AG08396 (cell line): ENCODE results near the gene FUS.

Experiments used
- DNase-seq: peaks from one replicate; pipeline ENCODE4 v3.0.0; 2012; ENCODE audit warnings: low spot score, mixed read lengths

Gene FUS

DNA sequence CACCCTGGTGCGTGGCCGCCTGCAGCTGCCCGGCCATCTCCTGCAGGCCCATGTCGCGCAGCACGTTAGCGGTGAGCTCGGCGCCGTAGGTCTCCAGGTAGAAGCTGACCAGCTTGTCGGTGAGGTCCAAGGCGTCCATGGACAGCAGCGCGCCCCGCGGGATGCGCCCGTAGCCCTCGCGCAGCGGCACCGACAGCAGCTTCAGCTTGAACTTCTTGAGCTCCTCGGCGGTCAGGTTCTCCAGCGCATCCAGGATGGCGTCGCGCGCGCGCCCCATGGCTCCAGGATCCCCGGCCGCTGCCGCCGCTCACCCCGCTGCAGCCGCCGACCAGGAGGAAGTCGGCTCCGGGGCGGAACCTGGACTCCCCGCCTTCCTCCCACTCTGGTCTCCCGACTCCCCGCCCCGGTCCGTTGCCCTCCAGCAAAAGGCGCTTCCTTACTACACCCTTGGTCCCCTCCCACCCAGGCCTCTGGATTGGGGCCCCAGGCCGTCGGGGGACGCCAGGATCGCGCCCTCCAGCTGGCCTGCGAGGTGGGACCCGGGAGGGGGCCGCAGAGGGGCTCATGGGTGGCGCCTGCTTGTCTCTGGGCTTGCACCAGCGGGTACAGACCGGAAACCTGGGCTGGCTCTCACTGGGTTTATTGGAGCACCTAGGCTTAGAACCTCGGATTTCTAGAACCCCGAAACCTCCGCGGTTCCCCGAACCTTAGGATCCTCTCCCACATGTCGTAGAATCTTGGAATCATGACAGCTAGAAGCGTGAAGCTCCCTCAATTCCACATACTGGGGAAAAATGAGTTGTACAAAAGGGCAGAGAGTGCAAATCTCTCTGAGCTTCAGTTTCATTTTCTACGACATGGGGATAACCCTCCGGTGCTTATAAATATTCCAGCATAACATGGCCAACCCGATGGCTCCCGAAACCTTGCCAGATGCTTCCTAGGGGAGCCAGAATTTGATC is 22.8 kb downstream of the FUS start, which contains the start of gene PYCARD:
TSS of gene PYCARD (minus strand) at position 347 of the 962 bp plus-strand sequence. CDS start at position 277, 70 bp downstream.
- DNase-seq, result peak; percentile 79

DNA sequence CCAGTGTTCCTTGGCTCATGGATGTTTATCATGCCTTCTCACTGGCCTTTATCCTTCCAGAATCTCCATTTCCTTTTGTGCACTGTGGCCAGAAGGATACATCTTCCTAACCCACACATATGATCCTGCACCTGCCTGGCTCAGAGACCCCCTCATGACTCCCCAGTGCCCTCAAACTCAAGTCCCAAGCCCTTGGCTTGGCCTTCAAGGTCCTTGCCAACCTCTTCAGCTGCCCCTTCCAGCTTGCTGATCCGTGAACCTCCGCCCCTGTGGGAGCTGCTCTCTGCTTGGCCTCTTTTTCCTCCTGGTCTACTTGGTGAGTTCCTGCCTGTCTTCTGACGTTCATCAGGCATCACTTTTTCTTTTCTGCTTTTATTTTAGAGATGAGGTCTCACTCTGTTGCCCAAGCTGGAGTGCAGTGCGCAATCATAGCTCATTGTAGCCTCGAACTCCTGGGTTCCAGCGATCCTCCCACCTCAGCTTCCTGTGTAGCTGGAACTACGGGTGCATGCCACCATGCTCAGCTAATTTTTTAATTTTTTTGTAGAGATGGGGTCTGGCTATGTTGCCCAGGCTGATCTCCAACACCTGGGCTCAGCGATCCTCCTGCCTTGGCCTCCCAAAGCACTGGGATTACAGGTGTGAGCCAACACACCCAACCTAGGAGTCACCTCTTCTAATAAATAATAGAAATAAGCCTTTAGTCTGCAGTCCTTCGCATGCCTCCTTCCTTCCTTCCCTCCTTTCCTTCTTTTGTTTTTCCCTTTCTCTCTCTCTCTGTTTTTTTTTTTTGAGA is 25.1 kb downstream of the FUS start:
- DNase-seq, result no peak

DNA sequence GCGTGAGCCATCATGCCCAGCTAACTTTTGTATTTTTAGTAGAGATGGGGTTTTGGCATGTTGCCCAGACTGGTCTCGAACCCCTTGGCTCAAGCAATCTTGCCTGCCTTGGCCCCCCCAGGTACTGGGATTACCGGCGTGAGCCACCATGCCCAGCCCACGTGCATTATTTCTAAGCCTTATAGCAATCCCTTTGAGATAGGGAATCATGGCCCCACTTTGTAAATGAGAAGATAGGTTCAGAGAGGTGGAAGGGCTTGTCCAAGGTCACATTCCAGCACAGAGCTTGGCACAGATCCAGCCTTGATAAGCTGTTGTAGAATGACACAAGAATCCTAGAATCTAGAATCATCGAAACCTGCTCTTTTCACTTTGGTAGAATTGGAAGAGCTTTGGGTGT is 26.8 kb downstream of the FUS start:
- no peak for DNase-seq

DNA sequence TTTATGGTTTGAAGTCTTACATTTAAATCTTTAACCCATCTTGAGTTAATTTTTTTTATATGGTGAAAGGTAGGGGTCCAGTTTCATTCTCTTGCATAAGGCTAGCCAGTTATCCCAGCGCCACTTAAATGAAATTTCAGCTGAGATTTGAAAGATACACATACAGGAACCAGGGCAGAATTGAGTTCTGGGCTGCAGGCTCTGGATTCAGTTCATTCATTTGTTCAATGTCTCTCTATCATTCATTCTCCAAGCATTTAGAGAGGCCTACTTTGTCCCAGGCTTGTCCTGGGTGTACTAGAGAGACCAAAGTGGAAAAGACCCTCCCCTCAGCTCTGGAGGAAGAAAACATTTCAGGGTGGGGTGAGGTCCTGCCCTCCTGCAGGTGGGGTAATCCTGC is 33.4 kb downstream of the FUS start:
- no peak for DNase-seq

DNA sequence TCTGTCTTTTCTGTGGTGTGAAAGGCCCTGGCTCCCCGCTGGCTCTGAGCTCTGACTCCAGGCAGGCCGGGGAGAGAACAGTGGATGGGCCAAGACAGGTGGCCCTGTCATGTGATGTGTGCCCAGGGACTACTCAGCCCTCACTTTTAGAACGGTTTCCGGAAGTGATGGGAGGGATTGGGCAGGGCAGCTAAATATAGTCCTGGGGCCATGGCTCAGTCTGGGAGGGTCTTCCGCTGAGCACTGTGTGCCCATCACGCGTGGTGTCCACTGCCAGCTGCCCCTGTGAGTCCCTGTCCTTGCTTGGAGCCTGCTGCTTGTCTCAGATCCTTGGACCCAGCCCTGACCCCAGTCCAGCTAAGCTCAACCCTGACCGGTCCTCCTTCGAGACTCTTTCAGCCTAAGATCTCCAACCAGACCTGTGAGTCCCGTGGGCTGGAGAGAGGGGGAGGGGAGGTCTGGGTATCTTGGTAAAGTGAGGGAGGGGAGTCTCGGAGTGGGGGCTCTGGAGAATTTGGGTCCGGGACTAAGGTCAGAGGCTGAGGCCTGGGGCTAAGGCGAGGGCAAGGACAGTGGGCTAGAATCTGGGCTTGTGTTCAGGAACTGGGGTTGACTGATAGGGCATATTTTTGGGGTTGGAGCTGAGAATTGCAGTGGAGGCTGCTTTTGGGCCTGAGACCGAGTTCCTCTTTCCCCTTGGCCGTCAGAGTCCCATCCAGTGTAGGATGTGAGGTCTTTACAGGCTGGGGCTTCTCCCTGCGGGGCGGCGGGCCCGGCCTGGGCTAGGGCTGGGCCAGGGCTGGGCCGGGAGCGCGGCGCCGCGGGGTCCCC is 34.2 kb downstream of the FUS start, which contains the start of gene TRIM72:
TSS of gene TRIM72 (plus strand) at position 243 of the 831 bp plus-strand sequence. CDS start 620 bp downstream, outside the sequence.
- no peak for DNase-seq

DNA sequence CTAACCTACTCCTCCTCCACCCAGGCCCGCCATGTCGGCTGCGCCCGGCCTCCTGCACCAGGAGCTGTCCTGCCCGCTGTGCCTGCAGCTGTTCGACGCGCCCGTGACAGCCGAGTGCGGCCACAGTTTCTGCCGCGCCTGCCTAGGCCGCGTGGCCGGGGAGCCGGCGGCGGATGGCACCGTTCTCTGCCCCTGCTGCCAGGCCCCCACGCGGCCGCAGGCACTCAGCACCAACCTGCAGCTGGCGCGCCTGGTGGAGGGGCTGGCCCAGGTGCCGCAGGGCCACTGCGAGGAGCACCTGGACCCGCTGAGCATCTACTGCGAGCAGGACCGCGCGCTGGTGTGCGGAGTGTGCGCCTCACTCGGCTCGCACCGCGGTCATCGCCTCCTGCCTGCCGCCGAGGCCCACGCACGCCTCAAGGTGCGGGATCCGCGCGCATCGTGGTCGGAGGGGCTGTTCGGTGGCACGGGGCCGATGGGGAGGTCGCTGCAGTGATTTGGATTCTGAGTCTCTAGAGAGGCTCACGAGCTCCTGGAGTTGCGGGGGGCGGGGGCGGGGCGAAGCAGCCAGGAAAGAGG is 34.9 kb downstream of the FUS start:
- no peak for DNase-seq

DNA sequence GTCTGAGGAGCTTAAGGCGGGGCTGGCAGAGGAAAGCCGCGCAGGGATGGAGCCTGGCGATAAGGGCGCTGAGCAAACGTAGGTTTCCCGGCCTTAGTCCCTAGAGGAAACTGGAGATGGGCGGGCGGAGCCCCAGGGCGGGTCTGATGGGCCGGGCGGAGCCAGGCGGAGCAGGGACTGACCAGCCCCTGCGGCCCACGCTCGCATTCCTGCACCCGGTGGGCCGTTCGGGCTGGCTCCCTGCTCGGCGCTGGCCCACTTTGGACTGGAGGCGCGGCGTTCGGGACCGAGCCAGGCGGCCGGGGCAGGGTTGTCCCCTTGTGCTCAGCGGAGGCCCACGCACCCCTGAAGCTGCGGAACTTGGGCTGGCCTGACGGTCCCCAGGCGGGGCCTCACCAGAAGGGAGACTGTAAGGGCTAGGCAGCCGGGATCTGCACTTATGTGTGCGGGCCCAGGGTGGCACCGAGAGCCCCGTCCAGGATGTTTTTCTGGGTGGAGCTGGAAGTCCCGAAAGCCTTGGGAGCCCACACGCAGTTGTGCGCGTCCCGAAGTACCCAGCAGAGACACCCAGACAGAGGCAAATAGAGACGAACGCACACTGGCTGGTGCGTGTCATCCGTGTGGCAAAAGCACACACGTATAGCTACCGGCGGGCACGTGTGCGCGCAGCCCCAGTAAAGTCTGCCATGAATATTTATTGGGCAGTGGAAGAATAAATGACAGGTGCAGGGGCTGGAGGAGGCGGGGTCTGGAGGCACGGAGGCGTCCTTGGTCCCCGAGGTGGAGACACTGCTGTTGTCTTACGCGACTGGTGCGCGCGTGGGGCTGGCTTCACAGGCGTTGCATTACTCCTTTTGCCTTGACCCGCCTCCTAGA is 35.6 kb downstream of the FUS start:
- DNase-seq, result peak; percentile 96

DNA sequence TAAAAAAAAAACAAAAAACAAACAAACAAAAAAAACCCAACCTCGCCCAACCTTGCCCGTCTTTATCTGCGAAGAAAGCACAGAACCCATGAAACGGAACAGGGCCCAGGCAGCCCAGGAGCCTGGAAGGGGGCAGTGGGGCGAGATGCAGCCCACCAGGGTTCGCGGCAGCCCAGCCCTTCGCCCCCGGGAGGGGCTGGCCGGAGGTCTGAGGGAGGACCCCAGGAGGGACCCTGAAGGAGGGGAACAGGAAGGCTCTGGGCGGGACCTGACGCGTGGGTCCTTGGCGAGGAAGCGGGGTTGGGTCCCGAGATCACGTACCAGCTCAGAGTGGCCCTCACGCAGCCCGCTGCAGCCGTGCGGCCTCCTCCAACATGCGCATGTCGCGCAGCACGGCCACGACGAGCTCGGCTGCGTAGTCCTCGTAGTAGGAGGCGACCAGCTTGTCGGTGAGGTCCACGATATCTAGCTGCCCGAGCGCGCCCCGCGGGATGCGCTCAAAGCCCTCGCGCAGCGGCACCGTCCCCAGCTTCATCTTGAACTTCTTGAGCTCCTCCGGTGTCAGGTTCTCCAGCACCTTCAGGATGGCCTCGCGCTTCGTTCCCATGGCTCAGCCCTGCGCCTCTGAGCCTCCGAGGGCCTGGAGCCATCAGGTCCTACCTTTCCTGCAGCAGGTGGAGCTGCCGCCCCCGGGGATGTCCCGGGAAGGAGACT is 36.6 kb downstream of the FUS start, which contains the start of gene PYDC1:
TSS of gene PYDC1 (minus strand) at position 714 of the 714 bp plus-strand sequence. CDS start at position 607, 107 bp downstream.
- no peak for DNase-seq

DNA sequence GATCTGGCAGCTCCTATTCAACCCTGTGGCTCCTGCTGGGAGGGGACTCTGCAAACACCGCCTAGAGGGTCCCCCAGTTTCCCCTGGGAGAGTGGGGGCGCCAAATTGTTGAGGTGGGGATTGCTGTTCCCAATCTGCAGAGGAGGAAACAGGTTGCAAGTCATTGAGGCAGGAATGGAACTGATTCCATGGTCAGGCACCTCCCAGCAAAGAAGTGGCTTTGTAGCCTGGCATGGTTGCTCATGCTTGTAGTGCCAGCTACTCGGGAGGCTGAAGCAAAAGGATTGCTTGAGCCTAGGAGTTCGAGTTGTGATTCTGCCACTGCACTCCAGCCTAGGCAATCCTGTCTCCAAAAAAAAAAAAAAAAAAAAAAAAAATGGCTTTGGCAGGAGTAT is 37.2 kb downstream of the FUS start:
- DNase-seq, result no peak

DNA sequence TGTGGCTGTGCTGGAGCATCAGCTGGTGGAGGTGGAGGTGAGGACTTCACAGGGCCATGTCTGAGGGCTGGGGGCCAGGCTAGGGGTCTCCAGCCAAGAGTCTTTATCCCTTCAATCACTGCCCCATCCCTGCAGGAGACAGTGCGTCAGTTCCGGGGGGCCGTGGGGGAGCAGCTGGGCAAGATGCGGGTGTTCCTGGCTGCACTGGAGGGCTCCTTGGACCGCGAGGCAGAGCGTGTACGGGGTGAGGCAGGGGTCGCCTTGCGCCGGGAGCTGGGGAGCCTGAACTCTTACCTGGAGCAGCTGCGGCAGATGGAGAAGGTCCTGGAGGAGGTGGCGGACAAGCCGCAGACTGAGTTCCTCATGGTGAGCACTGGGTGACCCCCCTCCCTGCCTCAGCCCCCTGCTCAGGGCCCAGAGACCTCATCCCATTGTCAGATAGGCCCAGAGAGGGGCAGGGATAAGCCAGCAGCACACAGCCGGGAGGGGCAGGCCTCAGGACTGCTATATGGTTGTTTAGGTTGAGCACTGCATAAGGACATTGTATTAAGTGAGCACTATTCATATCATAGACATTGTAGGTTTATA is 39.3 kb downstream of the FUS start:
- DNase-seq, result no peak

DNA sequence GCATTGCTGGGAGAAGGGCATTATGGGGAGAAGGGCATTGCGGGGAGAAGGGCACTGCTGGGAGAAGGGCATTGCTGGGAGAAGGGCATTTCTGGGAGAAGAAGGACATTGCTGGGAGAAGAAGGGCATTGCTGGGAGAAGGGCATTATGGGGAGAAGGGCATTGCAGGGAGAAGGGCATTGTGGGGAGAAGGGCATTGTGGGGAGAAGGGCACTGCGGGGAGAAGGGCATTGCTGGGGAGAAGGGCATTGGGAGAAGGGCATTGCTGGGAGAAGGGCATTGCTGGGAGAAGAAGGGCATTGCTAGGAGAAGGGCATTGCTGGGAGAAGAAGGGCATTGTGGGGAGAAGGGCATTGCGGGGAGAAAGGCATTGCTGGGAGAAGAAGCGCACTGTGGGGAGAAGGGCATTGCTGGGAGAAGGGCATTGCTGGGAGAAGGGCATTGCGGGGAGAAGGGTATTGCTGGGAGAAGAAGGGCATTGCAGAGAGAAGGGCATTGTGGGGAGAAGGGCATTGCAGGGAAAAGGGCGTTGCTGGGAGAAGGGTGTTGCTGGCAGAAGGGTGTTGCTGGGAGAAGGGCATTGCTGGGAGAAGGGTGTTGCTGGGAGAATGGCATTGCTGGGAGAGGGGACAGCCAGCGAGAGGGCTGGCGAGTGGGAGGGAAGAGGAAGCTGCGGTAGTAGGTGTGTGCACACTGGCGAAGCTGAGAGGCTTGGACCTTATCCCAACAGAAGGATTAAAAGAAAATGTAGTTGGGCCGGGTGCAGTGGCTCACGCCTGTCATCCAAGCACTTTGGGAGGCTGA is 41.6 kb downstream of the FUS start:
- DNase-seq, result no peak

DNA sequence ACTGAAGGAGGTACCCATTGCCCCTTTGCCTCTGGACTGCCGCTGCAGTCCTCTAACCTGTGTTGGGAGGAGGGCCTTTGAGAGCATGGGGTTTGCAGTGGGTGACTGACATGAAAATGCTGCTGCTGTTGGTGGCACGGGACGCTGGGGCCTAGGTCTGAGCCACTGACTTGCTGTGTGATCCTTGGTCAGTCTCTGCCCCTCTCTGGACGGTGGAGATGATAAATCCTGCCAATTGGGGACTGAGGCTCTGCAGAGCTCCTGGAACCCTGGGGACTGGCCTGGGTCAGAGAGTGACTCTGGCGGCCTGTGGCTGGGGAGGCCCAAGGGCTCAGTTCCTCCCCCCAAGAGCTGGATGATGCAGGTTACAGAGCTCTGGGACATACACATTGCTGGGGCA is 43.1 kb downstream of the FUS start:
- peak; percentile 5 for DNase-seq

DNA sequence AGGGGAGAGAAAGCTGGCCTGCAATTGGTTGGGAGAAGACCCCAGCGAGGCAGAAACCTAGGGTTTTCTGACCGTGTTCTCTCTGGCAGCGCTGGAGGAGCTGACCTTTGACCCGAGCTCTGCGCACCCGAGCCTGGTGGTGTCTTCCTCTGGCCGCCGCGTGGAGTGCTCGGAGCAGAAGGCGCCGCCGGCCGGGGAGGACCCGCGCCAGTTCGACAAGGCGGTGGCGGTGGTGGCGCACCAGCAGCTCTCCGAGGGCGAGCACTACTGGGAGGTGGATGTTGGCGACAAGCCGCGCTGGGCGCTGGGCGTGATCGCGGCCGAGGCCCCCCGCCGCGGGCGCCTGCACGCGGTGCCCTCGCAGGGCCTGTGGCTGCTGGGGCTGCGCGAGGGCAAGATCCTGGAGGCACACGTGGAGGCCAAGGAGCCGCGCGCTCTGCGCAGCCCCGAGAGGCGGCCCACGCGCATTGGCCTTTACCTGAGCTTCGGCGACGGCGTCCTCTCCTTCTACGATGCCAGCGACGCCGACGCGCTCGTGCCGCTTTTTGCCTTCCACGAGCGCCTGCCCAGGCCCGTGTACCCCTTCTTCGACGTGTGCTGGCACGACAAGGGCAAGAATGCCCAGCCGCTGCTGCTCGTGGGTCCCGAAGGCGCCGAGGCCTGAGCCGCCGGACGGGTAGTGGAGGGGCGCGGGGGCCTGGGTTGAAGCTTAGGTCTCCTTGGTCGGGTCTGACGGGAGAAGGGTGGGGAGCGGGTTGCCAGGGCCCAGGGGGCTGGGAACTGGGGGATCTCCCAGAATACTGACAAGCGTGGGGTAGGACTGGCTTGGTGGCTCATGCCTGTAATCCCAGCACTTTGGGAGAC is 44.4 kb downstream of the FUS start:
- DNase-seq, result peak; percentile 11

DNA sequence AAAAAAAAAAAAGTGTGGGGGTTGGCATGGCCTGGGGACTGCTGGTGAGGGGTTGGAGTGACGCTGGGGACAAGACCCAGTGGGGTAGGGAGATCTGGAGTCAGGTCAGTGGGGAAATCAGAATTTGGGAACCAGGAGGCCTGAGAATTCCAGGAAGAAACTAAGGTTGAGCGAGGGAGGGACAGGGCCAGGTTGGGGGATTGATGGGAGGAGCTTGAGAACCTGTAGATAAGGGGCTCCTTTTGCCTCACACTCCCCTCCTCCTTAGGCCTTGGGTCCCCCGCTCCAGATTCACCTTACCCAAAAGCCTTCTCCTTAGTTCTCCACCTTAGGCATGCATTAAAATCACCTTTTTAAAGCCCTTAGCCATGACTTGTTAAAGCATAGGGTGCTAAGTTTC is 45.3 kb downstream of the FUS start:
- no peak for DNase-seq

DNA sequence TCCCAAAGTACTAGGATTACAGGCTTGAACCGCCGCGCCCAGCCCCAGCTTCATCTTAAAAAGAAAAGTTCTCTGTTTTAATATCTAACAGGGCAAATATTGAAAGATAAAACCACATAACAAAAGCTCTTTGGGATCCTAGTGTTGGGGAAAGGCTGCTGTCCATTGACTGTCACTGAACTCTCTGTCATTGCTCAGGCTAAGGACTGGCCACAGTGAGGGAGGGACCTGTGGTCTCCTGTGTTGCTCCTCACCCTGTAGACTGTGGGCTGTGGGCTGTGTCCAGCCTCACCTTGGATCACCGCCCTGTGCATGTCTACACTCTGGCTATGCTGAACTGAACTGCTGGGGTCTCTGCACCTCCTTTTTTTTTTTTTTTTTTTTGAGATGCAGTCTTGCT is 48.3 kb downstream of the FUS start:
- DNase-seq, result no peak

DNA sequence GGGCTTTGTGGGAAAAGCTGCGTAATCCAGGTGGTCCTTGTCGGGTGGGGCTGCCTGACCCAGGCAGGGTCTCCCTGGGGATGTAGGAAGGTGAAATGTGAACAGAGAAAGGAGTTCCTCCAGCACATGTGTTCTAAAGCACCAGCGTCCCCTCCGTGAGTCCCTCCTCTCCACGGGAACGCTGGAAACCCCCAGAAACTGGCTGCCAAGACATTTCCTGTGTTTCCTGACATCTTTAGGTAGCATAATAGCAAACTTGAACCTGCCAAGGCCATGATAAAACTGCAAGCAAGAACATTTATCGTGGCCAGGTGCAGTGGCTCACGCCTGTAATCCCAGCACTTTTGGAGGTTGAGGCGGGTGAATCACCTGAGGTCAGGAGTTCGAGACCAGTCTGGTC is 49.6 kb downstream of the FUS start:
- no peak for DNase-seq

DNA sequence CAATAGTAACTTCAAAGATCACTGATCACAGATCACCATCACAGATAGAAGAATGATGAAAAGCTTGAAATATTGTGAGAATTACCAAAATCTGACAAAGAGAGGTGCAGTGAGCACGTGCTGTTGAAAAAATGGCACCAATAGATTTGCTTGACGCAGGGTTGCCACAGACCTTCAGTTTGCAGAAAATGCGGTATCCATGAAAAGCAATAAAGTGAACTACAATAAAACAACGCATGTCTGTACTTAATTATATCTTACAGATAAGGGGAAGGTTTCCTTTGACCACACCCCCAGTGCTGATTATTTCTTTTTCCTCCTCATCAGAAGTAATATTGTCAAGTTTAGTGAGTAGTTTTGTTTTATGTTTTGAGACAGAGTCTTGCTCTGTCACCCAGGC is 58.1 kb downstream of the FUS start:
- DNase-seq, result no peak
